Colonic mucosa (tissue), 4 donors: ENCODE data around the gene OR5K4. TPM values are rescaled to one million over a fixed set of nuclear protein-coding genes. Genes with fewer than 3 reads are reported as not detected.

Source experiments
- DNase-seq: peaks from one replicate; pipeline ENCODE4 v3.0.0-alpha.2; 2020
- H3K27ac ChIP-seq: fragments of 200-600 bp; one replicate; pipeline ENCODE4 v1.8.0; 2021
- H3K27me3 ChIP-seq: fragments of 200-600 bp; one replicate; pipeline ENCODE4 v1.8.0; 2021
- H3K36me3 ChIP-seq: fragments of 200-600 bp; one replicate; pipeline ENCODE4 v1.8.0; 2021
- H3K4me1 ChIP-seq: fragments of 200-600 bp; one replicate; pipeline ENCODE4 v1.8.0; 2021; ENCODE audit warnings: mild to moderate bottlenecking
- H3K4me3 ChIP-seq: fragments of 200-600 bp; one replicate; pipeline ENCODE4 v1.8.0; 2021
- H3K9ac ChIP-seq, 2 donors: one replicate each; pipeline ENCODE4 v1.7.0; 2013; ENCODE audit warnings: control low read depth in 2 of 2, low read depth in 2 of 2, low read length in 2 of 2
- H3K9me3 ChIP-seq: fragments of 200-600 bp; one replicate; pipeline ENCODE4 v1.8.0; 2021
- CTCF ChIP-seq: fragments of 200-600 bp; IDR thresholded peaks from one replicate; pipeline ENCODE4 v1.8.0; 2022; ENCODE audit warnings: antibody characterized with exemption, mild to moderate bottlenecking
- intact Hi-C: fragments of 100-400 bp; cut with DNase I; formaldehyde crosslinking; loops from one replicate; pipeline ENCODE4 v1.14.1; 2022
- total RNA-seq, 2 donors: library from RNA; stranded (reverse); fragmentation: NEBNext Ultra II Directional in 1 of 2; extraction: Animal tissue kit (Norgen Biotek cat#: 25700) in 1 of 2; gene quantifications; one replicate each; pipeline ENCODE4 v1.2.1, GENCODE V29; 2021
- donor health status: healthy.
- donor health status: DM: no; HTN: no; CAD: no.
- donor health status: DM: no; HTN: no; CAD: no.

Gene OR5K4
- total RNA-seq, 2 donors from 2014 or later, result not detected

DNA sequence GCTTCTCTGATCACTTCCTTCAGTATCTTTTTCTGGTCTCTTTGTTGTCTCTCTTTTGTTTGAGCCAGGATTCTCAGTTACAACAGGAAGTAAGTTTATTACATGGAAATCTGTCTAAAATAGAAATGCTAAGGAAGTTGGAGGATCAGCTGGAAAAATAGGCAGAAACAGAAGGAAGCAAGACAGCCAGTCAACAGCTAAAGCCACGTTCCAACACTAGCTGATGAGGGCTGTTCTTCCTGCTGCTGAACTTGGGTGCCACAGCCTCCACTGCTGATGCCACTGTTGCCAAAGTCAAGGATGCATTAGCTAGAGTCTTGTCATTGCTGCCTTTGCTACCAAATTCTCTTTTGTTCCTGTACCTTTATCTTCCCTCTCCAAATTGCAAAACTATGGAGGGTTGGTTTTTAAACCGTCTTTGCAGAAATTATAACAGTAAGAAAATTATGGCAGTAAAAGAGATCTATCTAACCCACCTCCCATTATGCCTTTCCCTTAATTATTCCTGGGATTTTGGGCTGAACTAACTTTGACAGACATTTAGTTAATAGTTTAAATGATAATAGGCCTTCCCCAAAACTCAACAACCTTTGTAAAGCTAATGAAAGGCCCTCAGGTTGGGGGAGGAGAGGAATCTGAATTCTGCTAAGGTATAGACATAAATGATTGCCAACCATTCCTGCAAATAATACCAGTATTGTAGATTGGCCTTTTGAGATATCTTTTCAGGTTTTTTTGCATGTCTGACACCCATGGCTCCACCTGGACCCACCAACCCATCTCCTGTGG lies 27.4 kb upstream of the OR5K4 start:
- DNase-seq, result no peak
- Histone ChIP-seq H3K9me3 (no peaks in the 10 kb centered on the region), H3K4me1 (no peaks in the 10 kb centered on the region), H3K27ac (no peak overlapping the region), H3K27me3 (no peaks in the 10 kb centered on the region), H3K36me3 (no peaks in the 10 kb centered on the region), H3K4me3 (no peak overlapping the region), H3K9ac (no peak overlapping the region)
- no peak for TF ChIP-seq CTCF
- intact Hi-C loops, result loop anchor here (10.0 kb wide), 1 partner anchor 531 kb away; no protein-coding TSS in a partner anchor

DNA sequence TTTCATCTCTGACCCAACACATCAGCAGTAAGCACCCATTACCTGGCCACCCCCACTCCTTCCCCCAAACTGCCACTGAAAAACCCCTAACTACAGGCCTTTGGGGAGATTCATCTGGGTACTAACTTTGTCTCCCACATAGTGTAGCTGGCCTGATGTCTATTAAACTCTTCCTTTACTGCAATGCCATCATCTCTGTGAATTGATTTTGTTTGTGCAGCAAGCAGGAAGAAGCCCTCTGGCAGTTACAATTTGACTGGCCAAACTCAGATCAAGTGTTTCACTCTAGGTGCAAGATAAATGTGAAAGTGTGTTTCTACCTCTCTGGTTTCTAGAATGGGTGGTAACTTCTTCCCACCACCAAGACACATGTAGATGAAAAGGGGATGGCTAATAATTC lies 26.7 kb upstream of the OR5K4 start:
- H3K27ac ChIP-seq, result no peak overlapping the region
- no peak for TF ChIP-seq CTCF
- no peaks in the 10 kb centered on the region for H3K27me3 ChIP-seq
- no peak for DNase-seq
- no peaks in the 10 kb centered on the region for H3K36me3 ChIP-seq
- H3K9me3 ChIP-seq, result no peaks in the 10 kb centered on the region
- H3K4me1 ChIP-seq, result no peaks in the 10 kb centered on the region
- intact Hi-C loops, result loop anchor here (10.0 kb wide), 1 partner anchor 532 kb away; no protein-coding TSS in a partner anchor
- no peak overlapping the region for H3K9ac ChIP-seq
- H3K4me3 ChIP-seq, result no peak overlapping the region

DNA sequence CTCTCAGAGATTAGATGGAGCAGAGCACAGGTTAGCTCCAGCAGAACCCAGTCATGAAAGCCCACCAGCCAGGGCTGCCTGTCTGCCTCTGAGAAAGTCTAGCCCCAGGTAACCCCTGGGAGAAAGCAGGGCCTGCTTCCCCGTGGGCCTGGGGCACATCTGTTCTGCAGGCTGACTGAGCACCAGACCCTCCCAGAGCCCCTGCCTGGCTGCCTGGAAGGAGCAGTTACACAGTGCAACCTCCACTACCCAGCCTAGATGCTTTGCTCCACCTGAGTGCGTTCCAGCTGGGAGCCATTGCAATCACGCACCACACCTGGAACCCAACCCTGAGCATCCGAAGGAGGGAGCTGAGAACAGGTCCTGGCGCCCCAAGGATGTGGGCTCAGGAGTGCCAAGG lies 24.7 kb upstream of the OR5K4 start:
- no peak overlapping the region for H3K27ac ChIP-seq
- H3K27me3 ChIP-seq, result no peaks in the 10 kb centered on the region
- no peaks in the 10 kb centered on the region for H3K9me3 ChIP-seq
- no peak overlapping the region for H3K9ac ChIP-seq
- TF ChIP-seq CTCF, result no peak
- DNase-seq, result no peak
- H3K4me1 ChIP-seq, result no peaks in the 10 kb centered on the region
- no peaks in the 10 kb centered on the region for H3K36me3 ChIP-seq
- intact Hi-C loops, result loop anchor here (2.0 to 10.0 kb wide), 2 partner anchors 290 to 534 kb away; no protein-coding TSS in a partner anchor
- H3K4me3 ChIP-seq, result no peak overlapping the region

- Histone ChIP-seq H3K27ac (no peak overlapping the region), H3K4me3 (no peak overlapping the region), H3K9me3 (no peaks in the 10 kb centered on the region), H3K27me3 (no peaks in the 10 kb centered on the region), H3K9ac (no peak overlapping the region), H3K36me3 (no peaks in the 10 kb centered on the region), H3K4me1 (no peaks in the 10 kb centered on the region)
- peak; percentile 23 for TF ChIP-seq CTCF
- intact Hi-C loops, result loop anchor here (2.0 to 10.0 kb wide), 3 partner anchors 291 to 535 kb away; no protein-coding TSS in a partner anchor
- DNase-seq, result peak; percentile 20
Measured at GRCh38 chr3:98329392-98330124, 24.1 kb upstream of the OR5K4 start.

DNA sequence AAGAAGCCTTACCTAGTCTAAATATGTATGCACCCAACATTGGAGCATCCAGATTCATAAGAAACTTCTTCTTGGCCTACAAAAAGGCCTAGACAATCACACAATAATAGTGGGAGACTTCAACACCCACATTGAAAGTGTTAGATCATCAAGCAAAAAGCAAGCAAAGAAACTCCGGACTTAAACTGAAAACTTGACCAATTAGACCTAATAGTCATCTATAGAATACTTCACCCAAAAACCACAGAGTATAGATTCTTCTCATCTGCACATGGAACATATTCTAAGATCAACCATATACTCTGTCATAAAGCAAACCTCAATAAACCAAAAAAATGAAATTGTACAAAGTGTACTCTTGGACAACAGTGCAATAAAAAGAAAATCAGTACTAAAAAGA lies 22.3 kb upstream of the OR5K4 start:
- H3K4me3 ChIP-seq, result no peak overlapping the region
- intact Hi-C loops, result loop anchor here (10.0 kb wide), 1 partner anchor 483 kb away; no protein-coding TSS in a partner anchor
- H3K9ac ChIP-seq, result no peak overlapping the region
- H3K27me3 ChIP-seq, result no peaks in the 10 kb centered on the region
- no peak for TF ChIP-seq CTCF
- H3K36me3 ChIP-seq, result no peaks in the 10 kb centered on the region
- DNase-seq, result no peak
- H3K9me3 ChIP-seq, result no peaks in the 10 kb centered on the region
- H3K4me1 ChIP-seq, result no peaks in the 10 kb centered on the region
- H3K27ac ChIP-seq, result no peak overlapping the region
